Muscle layer of duodenum (tissue), 2 donors: ENCODE data around the gene RNF130.

Source experiments
- H3K27ac ChIP-seq: one replicate; pipeline ENCODE4 v1.7.0; 2013; ENCODE audit warnings: mild to moderate bottlenecking, low read length
- H3K27me3 ChIP-seq: one replicate; pipeline ENCODE4 v1.7.0; 2013; ENCODE audit warnings: low read depth, mild to moderate bottlenecking, control low read depth, low read length
- H3K36me3 ChIP-seq, 2 donors: one replicate each; pipeline ENCODE4 v1.7.0; 2013; ENCODE audit warnings: low read length in 2 of 2, control low read depth in 1 of 2, mild to moderate bottlenecking in 1 of 2; ENCODE audit not compliant: insufficient read depth in 2 of 2, control insufficient read depth in 1 of 2
- H3K4me1 ChIP-seq, 2 donors: one replicate each; pipeline ENCODE4 v1.7.0; 2013; ENCODE audit warnings: low read length in 2 of 2, mild to moderate bottlenecking in 2 of 2, control low read depth in 1 of 2, moderate library complexity in 1 of 2; ENCODE audit not compliant: insufficient read depth in 2 of 2, control insufficient read depth in 1 of 2
- H3K4me3 ChIP-seq, 2 donors: one replicate each; pipeline ENCODE4 v1.7.0; 2013; ENCODE audit warnings: low read length in 2 of 2, low read depth in 1 of 2, mild to moderate bottlenecking in 1 of 2
- H3K9me3 ChIP-seq, 2 donors: one replicate each; pipeline ENCODE4 v1.7.0; 2013; ENCODE audit warnings: low read length in 2 of 2, control low read depth in 1 of 2, mild to moderate bottlenecking in 1 of 2; ENCODE audit not compliant: control insufficient read depth in 1 of 2
- donor health status: healthy.

The RNF130 gene

GRCh38 chr5:180046656-180047055 lies 24.9 kb downstream of the RNF130 start:
- Histone ChIP-seq H3K27ac (no peak overlapping the region), H3K4me3 (no peak overlapping the region), H3K9me3 (no peaks in the 10 kb centered on the region), H3K36me3 (no peaks in the 10 kb centered on the region), H3K27me3 (no peaks in the 10 kb centered on the region), H3K4me1 (peaks cover 0 to 16% of the 10 kb centered on the region in 2 donors)

DNA sequence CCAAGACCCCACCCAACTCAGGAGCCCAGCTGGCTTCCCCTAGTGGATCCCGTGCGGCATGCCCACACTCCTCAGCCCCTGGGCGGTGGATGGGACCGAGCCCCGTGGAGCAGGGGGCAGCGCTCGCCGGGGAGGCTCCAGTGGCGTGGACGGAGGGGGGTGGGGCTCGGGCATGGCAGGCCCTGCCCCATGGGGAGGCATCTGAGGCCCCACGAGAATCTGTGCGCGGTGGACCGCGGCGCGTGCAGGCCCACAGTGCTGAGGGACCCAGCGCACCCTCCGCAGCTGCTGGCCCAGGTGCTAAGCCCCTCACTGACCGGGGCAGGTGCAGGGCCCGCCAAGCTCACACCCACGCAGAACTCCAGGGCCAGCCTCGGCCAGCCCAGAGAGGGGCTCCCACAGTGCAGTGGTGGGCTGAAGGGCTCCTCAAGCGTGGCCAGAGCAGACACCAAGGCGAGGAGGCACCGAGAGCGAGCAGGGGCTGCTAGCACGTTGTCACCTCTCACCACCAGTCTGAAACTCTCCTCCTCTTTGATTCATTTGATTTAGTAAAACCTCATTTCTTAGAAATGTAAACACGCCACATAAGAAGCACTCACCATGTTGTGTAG lies 25.6 kb downstream of the RNF130 start:
- no peaks in the 10 kb centered on the region for H3K9me3 ChIP-seq
- H3K36me3 ChIP-seq: no peaks in the 10 kb centered on the region
- no peak overlapping the region for H3K27ac ChIP-seq
- peaks cover 0 to 16% of the 10 kb centered on the region in 2 donors for H3K4me1 ChIP-seq
- H3K4me3 ChIP-seq: no peak overlapping the region
- H3K27me3 ChIP-seq: no peaks in the 10 kb centered on the region

DNA sequence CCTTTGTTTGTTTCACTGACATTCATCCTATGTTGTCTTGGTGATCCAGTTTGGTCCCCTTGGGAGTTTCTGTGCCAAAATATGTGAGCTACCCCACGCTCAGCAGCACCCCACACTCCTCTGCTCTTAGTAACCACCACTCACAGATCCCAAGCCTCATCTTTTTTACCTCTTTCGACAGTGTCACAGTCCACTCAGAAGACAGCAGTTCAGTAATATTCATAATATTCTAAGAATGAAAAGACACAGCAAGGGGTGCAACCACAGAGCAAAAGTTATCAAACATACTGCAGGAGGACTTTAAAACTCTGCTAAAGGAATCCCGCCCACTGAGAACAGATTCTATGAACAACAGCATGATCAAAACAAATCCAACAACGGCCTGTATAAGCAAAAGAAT lies 28.2 kb downstream of the RNF130 start:
- Histone ChIP-seq H3K27ac (no peak overlapping the region), H3K4me1 (peaks cover 0 to 8% of the 10 kb centered on the region in 2 donors), H3K36me3 (peaks cover 9 to 11% of the 10 kb centered on the region in 2 donors), H3K27me3 (no peaks in the 10 kb centered on the region), H3K4me3 (no peak overlapping the region), H3K9me3 (no peaks in the 10 kb centered on the region)

GRCh38 chr5:180041301-180042274 lies 30.0 kb downstream of the RNF130 start:
- Histone ChIP-seq H3K4me3 (no peak overlapping the region), H3K36me3 (peaks cover 9 to 20% of the 10 kb centered on the region in 2 donors), H3K27ac (no peak overlapping the region), H3K9me3 (no peaks in the 10 kb centered on the region), H3K27me3 (no peaks in the 10 kb centered on the region), H3K4me1 (no peaks in the 10 kb centered on the region)

- H3K27ac ChIP-seq: no peak overlapping the region
Measured at GRCh38 chr5:180040287-180041214, 31.0 kb downstream of the RNF130 start.

GRCh38 chr5:180035206-180035931 lies 36.2 kb downstream of the RNF130 start:
- H3K4me3 ChIP-seq: no peak overlapping the region
- H3K27ac ChIP-seq: no peak overlapping the region
- H3K27me3 ChIP-seq: no peaks in the 10 kb centered on the region
- H3K36me3 ChIP-seq: peaks cover 7 to 40% of the 10 kb centered on the region in 2 donors
- H3K9me3 ChIP-seq: peaks cover 0 to 8% of the 10 kb centered on the region in 2 donors
- H3K4me1 ChIP-seq: no peaks in the 10 kb centered on the region

More at GRCh38 chr5:180040287-180041214, 31.0 kb downstream of the RNF130 start:
- Histone ChIP-seq H3K4me3 (no peak overlapping the region), H3K27me3 (no peaks in the 10 kb centered on the region), H3K36me3 (peaks cover 9 to 29% of the 10 kb centered on the region in 2 donors), H3K4me1 (no peaks in the 10 kb centered on the region), H3K9me3 (peaks cover 0 to 5% of the 10 kb centered on the region in 2 donors)

DNA sequence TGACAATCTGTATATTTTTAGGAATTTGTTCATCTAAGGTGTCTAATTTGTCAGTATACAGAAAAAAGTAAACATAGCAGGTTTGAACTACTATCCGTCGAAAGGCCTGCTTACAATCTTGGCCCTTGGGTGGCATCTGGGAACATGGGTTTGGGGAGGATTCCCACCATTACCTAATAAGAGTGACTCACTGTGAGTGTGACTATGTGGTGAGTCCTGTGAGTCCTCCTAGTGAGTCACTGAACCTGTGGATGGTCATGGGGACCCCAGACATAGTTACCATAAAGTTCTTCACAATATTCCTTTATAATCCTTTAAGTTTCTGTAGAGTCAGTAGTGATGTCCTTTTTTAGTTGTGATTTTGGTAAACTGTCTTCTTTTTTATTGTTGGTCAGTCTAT lies 37.0 kb downstream of the RNF130 start:
- no peak overlapping the region for H3K27ac ChIP-seq
- H3K4me3 ChIP-seq: no peak overlapping the region
- H3K36me3 ChIP-seq: peaks cover 0 to 32% of the 10 kb centered on the region in 2 donors

DNA sequence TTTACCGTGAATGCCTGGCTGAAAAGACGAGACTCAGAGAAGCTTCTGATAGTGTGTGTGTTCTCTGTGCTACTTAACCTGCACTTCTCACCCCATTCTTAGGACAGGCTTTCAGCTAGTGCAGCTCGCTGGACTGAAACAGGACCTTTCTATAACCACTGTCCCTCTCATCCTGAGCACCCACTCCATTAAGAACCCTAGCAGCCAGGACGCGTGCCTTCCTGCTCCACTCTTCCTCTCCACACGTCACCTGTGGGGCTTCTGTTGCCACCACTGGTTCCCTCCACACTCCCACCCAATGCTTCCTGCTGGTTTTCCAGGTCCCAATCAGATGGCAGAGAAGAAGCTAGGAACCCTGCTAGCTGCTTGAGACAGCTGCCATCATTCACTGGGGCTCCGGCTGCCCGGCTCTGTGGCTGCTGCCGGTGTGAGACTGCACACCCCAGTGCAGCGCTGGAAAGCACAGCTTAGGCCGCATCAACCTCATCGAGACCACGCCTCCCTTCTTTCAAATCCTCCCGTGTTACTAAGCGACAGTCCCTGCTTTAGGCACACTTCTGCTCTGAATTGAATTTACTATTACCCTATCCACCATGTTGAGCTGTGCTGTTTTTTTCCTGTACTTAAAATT lies 44.0 kb downstream of the RNF130 start:
- no peaks in the 10 kb centered on the region for H3K36me3 ChIP-seq
- peaks cover 0 to 6% of the 10 kb centered on the region in 2 donors for H3K4me1 ChIP-seq
- no peaks in the 10 kb centered on the region for H3K27me3 ChIP-seq
- H3K4me3 ChIP-seq: no peak overlapping the region
- no peak overlapping the region for H3K27ac ChIP-seq
- H3K9me3 ChIP-seq: no peaks in the 10 kb centered on the region

More for the DNA sequence above, 37.0 kb downstream of the RNF130 start:
- Histone ChIP-seq H3K9me3 (peaks cover 0 to 8% of the 10 kb centered on the region in 2 donors), H3K4me1 (no peaks in the 10 kb centered on the region), H3K27me3 (no peaks in the 10 kb centered on the region)

DNA sequence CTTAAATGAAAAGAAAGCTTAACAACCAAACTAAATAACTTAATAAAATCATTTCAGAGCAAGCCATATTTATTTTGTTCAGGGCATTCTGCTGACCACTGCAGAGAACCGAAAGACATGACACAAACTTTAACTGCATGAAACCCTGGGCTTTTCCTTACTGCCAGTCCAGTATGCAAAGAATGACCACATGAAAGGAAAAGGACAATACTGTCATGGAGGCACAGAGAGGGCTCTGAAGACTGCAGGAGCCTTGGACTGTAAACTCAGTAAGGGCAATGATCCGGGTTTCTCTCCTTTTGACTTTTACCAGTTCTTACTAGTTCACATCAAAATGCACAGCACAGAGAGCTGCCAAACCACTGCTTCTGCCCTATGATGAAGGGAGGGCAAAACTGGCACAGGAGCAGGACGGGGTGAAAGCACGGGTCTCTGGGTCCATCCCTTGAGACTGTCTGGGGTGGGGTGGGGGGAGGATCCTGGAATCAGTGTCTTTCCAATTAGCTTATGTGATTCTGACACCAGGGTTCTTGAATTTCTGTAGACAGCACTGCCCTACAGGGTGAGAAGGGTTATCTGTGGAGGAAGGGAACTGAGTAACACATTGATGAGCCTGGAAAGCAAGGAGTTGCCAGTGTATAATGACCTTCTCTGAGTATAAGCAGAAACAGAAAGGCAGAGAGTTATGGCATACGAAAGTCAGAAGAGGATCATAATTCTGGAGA lies 44.7 kb downstream of the RNF130 start:
- H3K4me3 ChIP-seq: no peak overlapping the region
- peaks cover 0 to 6% of the 10 kb centered on the region in 2 donors for H3K4me1 ChIP-seq
- no peaks in the 10 kb centered on the region for H3K36me3 ChIP-seq
- no peaks in the 10 kb centered on the region for H3K27me3 ChIP-seq
- no peaks in the 10 kb centered on the region for H3K9me3 ChIP-seq
- no peak overlapping the region for H3K27ac ChIP-seq

DNA sequence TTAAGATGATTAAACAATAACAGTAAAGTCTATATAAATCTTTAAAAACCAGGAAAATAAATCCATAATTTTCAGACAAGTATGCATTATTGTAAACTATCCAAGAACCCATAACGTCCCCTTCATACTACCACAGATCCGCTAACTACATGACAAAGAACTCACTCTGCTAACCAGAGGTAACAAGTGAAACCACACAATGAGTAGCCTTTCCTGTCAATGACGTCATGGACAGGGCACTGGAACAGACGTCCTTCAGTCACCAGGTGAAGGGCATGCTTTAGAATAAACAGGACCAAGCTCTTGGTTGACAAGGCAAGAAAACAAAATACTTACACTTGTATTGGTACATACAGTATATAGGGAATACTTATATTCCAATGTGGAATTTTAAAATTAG lies 45.2 kb downstream of the RNF130 start:
- no peak overlapping the region for H3K27ac ChIP-seq
- no peaks in the 10 kb centered on the region for H3K27me3 ChIP-seq
- peaks cover 0 to 6% of the 10 kb centered on the region in 2 donors for H3K4me1 ChIP-seq
- no peak overlapping the region for H3K4me3 ChIP-seq
- no peaks in the 10 kb centered on the region for H3K9me3 ChIP-seq
- H3K36me3 ChIP-seq: no peaks in the 10 kb centered on the region
